Measurements from ENCODE around the gene ARID1A.
"Not testable (repeated sequence)": the region's sequence is repeated elsewhere in the genome, so short reads cannot be mapped to it uniquely, and the experiment has no call there.

ARID1A gene

DNA sequence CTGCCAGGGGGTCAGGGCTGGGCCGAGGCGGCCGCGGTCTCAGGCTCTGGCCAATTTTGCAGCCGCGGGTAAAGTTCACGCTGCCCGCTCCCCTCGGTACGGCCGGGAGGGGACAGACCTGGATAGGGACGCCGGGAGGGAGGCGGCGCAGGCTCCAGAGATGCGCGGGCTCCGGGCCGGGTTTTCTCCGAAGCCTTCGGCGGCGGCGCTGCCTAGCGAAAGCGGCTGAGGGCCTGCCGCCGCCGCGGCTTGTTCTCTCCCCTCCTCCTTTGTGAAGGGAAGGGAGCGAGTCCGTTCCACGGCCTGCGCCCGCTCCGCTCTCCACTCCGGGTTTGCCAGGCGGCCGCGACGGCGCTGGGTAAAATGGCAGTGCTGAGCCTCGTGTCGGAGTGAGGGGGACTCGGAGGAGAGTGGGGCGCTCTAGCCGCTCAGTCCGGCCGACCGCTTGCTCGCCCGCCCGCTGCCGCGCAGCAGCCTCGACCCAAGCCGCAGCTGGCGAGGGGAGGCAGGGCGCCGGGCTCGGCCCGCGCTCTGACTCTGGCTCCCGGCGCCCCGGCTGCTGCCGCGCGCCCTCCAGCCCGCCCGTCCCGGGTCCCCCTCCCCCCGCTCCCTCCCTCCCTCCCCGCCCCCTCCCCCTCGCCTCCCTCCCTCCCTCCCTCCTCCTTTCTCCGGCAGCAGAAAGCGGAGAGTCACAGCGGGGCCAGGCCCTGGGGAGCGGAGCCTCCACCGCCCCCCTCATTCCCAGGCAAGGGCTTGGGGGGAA lies at the start of gene ARID1A:
TSS of gene ARID1A (plus strand) at position 660 of the 763 bp plus-strand sequence. CDS start 389 bp downstream, outside the sequence.
- DNase-seq, result peak; percentile 94

DNA sequence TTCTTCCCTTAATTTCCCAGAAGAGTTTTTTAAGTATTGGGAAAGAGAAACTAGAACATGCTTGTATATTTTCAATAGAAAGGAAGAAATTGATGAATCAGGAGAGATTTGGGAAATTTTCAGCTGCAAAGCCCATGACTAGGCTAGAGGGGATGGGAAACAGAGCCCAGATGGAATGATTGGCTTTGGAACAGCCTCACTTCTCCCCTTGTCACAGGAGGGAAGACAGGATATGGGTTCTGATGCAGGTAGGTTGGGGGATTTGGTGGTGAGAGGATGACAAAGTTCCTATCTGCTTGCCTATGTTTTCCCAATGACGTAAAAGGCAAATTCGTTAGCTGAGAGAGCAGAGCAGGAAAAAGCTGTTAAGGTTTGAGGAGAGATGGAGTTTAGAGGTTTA lies 31.0 kb upstream of the ARID1A start:
- DNase-seq, result no peak

DNA sequence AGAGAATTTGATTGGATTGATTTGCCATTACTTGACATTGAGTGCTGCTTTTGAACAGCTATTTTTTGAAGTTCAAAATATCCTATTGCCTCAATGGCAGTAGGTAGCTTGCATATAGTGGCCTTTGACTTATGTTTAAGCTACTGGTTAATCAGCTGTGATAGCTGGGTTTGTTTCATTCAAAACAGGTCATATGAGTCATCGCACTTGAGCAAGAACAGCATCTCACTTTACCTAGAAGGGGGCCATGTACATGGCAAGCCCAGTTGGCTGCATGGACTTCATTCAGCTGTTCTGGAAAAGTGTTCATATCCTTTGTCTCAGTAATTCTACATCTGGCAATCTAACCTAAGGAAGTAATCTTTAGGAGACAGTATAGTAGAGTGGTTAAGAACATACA lies 29.0 kb upstream of the ARID1A start:
- DNase-seq, result no peak

DNA sequence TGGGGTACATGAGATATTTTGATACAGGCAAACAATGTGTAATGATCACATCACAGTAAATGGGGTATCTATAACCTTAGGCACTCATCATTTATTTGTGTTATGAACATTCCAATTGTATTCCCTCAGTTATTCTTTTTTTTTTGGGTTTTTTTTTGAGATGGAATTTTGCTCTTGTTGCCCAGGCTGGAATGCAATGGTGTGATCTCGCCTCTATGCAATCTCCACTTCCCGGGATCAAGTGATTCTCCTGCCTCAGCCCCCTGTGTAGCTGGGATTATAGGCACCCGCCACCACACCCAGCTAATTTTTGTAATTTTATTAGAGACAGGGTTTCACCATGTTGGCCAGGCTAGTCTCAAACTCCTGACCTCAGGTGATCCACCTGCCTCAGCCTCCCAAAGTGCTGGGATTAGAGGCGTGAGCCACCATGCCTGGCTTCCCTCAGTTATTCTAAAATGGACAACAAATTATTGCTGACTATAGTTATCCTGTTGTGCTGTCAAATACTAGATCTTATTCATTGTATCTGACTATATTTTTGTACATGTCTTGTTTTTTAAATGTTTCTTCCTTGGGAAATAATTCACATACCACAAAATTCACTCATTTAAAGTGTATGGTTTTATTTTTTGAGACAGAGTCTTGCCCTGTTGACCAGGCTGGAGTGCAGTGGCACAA lies 27.6 kb upstream of the ARID1A start:
- not testable (repeated sequence) for DNase-seq

DNA sequence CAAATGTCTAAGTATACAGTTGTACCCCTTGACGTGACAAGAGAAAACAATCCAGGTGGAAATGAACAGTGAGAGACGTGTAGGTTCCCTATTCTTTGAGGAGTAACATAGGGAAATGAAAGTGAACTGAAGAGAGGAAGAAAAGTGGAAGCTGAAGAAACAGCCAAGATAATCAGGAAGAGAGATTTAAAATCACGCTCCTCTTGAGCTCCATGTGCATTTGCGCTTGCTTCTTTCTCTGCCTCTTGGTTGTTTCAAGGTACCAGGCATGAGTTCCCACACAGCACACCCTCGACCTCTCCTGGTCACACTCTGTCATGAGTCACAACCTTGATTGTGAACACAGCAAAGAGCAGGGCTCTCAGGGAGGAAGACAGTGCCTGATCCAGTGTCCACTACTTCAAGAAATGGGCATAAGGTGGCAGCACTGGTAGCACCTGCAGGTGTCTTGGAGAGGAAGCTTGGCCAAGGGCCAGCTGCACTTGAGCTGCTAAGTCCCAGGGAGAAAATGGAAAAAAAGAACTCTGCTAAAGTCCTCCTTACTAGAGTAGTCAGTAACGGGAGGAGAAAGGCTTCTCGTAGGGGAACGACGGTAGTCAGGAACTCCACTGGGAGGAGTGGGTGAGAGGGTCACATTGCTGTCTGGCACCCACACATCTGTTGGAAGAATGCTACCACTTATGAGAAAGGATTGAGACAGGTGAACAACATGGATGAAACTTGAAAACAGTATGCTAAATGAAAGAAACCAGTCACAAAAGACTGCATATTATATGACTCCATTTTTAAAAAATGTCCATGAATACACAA lies 18.3 kb upstream of the ARID1A start:
- DNase-seq, result peak; percentile 26

DNA sequence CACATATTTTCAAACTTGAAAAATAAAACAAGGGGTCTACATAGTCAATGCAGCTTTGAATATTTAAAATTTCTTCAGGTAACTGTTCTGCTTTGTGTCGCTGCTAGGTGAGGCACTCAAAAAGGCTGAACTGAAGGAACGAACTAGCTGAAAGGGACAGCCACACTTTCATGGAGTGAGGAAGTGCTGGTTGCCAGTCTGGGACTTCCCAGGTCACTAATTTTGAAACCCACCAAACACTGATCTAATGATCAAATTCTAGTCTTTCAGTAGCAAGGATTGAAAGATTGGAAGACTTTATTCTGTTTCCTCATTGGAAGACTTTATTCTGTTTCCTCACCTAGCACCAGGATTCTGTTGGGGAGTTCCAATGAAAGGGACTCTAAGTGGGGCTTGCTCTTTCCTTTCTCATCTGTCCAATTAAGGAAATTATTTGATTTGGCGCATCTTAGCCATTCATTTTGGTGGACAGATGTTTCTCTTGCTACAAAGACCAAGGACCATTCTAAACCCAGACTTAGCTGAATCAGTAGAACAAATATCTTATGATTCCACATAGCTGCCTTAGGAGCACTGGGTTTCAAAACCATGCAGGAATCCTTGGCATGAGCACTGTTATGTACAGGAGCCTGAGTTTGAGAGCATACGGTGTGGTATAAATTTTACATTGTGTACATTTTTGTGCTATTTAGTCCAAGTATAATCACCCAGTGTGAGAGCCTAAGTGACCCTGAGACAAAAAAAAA lies 10.9 kb upstream of the ARID1A start:
- DNase-seq, result no peak

DNA sequence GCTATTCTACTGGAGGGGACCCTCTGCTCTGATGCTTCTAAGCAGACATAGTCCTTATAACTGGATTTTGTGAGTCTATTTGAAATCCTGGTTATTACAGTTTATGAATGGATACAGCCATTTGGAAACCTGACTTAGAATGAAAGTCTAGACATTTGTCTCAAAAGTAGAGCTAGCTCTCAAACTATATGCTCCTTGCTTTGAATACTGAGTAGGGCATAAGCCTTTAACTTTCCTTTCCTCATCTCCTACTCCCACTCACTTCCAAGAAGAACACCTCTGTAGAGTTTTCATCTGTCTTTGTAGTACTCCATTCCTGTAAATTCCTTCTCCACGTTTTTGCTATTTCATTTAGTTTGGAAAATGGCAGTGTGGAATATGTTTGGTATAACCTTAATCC lies 9.0 kb upstream of the ARID1A start:
- DNase-seq, result no peak

DNA sequence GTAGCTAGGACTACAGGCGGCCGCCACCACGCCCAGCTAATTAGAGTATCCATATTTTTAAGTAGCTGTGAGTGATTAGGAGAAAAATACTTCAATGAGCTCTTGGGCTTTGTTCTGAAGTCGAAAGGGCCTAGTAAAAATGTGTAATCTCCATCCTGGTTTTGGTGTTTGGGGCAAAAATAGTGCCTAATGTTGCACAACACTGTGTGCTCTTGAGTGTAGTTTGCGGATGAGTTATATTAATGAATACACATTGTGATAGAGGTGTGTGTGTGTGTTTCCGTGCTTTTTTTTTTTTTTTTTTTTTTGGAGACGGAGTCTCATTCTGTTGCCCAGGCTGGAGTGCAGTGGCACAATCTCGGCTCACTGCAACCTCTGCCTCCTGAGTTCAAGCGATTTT lies 6.3 kb upstream of the ARID1A start:
- DNase-seq, result no peak

DNA sequence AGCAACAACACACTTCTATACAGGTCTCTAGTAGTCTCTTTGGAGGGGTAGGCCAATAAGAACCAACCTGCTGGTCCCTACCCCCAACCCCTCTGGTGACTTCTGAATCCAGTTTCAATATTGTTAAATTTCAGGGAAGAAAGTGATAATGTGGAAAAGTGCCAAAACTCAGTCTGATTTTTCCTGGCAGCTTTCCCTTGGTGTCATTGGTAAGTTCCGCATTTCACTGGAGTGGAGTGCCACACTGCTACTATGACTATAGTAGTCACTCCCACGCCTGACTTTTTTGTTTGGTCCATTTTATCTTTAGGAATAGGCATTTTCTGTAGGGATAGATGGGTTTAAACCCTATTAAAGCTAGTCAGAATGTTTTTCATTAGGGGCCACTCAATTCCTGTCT lies 5.7 kb upstream of the ARID1A start:
- DNase-seq, result no peak

DNA sequence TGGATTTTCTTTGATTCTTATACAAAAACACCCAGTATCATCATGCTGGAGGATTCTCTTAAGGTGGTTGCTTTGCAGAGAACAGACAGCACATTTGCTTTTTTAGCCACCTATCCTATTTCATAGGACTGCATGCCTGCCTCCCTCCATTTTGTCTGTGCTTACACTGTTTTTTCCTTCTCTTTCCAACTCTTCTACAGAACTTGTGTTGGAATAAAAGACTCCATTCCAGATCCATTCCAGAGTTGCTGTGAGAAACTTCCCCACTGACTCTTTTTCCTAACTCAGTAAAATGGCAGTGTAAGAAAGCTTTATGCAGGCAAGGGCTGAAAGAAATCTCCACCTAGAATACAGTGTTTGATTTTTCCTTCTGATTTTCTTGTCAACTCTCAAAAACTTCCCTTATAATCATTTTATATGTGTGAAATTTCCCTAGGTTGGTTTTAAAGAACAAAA lies 5.2 kb upstream of the ARID1A start:
- no peak for DNase-seq

DNA sequence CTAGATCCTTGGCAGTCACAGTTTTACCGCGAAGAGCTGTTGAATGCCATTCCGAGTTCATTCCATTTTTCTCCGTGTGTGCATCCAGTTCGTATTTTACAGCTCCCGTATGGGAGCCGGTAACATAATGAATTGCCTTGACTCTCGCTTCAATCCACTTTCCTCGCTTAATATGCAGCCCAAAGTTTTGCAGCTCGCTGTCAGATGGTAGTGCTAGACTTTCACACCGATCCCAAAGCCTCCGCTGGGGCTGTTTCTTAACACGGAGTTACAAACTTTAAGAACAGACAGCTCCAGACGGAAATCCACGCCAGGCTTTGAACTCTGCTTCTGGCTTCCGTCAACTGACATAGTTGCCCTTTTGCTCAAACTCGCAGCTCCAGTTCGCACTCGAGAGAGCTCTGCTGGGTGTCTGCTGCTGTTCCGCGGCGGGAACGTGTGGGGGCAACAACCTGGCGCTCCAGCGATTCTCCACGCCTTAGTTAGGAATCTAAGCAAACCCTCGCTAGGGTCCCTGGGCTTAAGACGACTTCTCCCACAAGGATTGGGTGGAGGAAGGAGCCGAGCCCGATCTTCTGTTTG lies 3.5 kb upstream of the ARID1A start:
- DNase-seq, result peak; percentile 79

DNA sequence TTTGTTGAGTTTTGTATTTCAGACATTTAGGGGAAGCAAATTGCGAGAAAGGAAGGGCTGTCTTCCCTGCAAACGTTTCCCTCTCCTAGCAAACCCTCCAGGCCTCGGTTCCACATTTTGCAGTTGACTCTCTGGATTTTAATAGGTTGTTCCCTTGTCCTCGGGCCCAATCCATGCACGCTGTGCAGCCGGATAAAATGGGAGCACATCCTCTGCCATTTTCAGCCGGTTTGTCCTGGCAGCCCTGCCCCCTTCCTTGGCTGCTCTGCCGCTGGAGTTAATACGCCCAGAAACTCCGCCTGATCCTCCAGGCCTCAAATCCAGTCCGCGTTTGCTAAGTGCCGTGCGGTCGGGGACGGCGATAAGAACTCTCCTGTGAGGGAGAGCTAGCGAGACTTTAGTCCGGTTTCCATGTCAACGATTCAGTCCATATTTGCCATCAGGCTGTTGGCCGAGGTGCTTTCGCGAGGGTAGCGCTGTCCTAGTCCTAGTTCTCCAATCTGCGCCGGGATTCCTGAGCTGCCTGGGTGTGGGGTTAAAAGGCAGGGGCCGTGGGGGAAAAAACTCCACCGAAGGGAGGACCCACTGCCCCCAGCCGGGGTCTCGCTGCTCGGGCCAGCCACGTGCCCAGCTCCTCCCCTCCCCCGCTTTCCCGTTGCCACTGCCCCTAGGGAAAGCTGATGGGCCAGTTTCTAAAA lies 2.9 kb upstream of the ARID1A start:
- peak; percentile 86 for DNase-seq

DNA sequence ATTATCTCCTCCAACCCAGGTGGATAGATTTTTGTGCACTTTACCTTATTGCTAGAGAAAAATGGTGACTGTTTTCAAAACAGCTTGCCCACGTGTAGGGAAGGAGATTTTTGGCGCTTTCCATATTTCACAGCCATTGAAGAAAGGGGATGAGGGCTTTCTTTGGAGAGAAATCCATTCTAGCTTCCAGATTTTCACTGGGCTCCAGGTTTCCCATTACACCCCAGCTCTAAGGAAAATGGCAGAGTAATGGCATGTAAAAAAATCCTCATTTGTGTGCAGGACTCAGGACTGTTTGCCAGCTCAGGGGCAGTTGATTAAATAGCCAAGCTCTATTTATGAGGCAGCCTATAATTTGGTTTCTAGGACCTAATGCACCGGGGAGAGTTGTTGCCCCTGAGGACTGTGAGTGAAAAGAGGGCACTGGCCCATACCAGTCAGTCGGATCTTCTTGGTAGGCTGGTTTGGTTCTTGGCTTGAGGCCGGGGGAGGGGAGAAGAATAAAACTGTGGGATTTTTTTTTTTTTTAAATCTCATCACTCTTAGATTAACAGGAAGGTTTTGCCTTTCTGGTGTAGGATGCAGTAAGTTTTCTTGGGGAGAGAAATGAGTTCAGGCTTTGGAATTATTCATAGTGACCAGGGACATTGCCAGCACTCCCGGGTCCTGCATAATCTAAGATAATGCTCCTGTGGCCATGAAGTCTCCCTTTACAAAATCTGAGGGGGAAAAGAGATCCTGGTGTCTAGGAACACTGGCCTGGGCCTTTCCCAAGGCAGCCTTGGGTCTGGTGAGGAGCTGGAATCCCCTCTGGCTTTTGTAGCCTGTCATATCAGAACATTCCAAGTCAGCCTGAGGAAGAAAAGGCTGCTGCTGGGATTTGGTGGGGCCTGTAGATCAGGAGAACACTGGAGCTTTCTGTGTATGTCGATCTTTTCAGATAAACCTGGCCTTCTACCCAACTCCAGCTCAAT lies 1.9 kb upstream of the ARID1A start:
- DNase-seq, result no peak

DNA sequence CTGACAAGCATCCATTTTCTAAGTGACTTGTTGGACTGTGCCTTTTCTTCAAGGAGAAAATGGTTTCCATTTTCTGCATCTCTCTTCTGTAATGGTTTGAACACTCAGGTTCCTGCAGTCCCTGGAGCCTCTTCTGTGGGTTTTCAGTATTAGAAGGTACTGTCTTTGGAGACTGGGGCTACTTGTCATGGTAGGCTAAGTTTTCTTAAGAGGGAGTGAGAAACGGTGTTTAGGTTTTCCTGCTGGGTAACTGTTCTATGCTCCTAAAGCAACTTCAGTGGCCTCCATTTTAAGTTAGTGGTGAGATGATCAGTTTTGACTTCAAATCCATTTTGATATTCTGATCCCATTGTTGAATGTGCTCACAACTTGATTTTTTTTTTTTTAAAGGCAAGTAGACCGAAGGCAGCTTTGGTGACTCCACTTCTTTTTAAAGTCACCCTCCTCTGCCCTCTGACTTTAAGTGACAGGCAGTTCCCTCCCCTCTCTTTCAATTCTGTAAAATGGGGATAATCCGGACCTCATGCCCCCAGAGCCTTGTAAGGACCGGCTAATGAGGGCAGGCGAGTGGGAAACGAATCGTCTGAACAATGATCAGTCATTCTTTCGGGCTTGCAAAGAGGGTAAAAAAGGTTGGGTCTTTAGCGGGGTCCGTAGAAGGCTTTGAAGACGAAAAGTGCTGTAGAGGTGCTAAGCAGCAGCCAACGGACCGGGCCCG lies 1.0 kb upstream of the ARID1A start:
- DNase-seq, result no peak

DNA sequence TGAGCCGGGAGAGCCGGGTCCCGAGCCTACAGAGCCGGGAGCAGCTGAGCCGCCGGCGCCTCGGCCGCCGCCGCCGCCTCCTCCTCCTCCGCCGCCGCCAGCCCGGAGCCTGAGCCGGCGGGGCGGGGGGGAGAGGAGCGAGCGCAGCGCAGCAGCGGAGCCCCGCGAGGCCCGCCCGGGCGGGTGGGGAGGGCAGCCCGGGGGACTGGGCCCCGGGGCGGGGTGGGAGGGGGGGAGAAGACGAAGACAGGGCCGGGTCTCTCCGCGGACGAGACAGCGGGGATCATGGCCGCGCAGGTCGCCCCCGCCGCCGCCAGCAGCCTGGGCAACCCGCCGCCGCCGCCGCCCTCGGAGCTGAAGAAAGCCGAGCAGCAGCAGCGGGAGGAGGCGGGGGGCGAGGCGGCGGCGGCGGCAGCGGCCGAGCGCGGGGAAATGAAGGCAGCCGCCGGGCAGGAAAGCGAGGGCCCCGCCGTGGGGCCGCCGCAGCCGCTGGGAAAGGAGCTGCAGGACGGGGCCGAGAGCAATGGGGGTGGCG lies 371 bp downstream of the ARID1A start:
- peak; percentile 51 for DNase-seq

DNA sequence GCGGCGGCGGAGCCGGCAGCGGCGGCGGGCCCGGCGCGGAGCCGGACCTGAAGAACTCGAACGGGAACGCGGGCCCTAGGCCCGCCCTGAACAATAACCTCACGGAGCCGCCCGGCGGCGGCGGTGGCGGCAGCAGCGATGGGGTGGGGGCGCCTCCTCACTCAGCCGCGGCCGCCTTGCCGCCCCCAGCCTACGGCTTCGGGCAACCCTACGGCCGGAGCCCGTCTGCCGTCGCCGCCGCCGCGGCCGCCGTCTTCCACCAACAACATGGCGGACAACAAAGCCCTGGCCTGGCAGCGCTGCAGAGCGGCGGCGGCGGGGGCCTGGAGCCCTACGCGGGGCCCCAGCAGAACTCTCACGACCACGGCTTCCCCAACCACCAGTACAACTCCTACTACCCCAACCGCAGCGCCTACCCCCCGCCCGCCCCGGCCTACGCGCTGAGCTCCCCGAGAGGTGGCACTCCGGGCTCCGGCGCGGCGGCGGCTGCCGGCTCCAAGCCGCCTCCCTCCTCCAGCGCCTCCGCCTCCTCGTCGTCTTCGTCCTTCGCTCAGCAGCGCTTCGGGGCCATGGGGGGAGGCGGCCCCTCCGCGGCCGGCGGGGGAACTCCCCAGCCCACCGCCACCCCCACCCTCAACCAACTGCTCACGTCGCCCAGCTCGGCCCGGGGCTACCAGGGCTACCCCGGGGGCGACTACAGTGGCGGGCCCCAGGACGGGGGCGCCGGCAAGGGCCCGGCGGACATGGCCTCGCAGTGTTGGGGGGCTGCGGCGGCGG lies 1.0 kb downstream of the ARID1A start:
- DNase-seq, result peak; percentile 77

DNA sequence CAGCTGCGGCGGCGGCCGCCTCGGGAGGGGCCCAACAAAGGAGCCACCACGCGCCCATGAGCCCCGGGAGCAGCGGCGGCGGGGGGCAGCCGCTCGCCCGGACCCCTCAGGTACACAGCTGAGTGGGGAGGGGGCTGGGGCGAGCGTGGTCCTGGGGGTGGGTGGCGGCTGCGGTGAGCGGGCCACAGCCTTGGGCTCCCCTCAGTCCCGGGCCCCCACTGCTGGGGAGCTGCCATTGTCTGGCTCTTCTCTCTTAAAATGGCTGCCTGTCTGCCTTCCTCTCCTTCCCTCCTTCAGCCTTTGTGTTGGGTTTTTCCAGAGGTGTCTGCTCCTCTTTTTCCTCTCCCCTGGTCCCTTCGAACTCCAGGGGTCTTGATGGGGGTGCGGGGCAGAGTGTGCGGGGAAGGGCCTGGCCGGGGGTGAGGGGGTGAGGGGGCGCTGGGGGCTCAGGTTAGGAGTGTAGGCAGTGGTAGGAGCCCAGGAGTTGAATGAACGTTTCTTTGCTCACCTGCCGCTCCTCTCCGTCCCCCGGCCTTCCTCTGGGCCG lies 1.7 kb downstream of the ARID1A start:
- DNase-seq, result peak; percentile 36

Measured in activated naive CD4-positive, alpha-beta T cell treated with anti-CD3 and anti-CD28 coated beads, Interleukin-2, amount 50 U/mL, for 16 hours (primary cell).